ENCODE results near the gene GPR75. TPM values are rescaled to one million over a fixed set of nuclear protein-coding genes. Genes with fewer than 3 reads are reported as not detected.

The GPR75 gene
- total RNA-seq, 4 donors from 2014 or later, result 1.2 to 4.6 (median 2.8) TPM

DNA sequence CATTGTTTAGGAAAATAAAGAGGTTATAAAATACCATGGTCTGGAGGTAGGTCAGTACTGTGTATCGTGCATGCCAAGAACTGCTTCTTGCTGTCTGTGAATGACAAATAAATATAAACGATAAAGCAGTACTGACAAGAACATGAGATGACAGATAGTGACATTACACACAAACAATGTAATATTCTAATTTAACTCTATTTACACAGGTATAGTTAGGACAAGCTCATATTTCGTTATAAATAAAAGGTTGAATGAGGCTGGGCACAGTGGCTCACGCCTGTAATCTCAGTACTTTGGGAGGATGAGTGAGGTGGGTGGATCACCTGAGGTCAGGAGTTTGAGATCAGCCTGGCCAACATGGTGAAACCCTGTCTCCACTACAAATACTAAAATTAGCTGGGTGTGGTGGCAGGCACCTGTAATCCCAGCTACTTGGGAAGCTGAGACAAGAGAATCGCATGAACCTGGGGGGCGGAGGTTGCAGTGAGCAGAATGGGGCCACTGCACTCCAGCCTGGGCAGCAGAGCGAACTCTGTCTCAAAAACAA lies 14.7 kb upstream of the GPR75 start:
- TF ChIP-seq EP300 (IDR thresholded peaks at IDR 0.05), result no peak
- TF ChIP-seq, protein P1, sequence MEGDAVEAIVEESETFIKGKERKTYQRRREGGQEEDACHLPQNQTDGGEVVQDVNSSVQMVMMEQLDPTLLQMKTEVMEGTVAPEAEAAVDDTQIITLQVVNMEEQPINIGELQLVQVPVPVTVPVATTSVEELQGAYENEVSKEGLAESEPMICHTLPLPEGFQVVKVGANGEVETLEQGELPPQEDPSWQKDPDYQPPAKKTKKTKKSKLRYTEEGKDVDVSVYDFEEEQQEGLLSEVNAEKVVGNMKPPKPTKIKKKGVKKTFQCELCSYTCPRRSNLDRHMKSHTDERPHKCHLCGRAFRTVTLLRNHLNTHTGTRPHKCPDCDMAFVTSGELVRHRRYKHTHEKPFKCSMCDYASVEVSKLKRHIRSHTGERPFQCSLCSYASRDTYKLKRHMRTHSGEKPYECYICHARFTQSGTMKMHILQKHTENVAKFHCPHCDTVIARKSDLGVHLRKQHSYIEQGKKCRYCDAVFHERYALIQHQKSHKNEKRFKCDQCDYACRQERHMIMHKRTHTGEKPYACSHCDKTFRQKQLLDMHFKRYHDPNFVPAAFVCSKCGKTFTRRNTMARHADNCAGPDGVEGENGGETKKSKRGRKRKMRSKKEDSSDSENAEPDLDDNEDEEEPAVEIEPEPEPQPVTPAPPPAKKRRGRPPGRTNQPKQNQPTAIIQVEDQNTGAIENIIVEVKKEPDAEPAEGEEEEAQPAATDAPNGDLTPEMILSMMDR (IDR thresholded peaks at IDR 0.05), result no peak
- TF ChIP-seq POLR2AphosphoS5 (IDR thresholded peaks at IDR 0.05), result no peak
- no peak for TF ChIP-seq POLR2A (IDR thresholded peaks at IDR 0.05; ENCODE audit: low read depth)
- Histone ChIP-seq H3K36me3 (peaks cover 25 to 92% (median 59%) of the 10 kb centered on the region in 4 donors), H3K9me3 (no peaks in the 10 kb centered on the region), H3K27me3 (no peaks in the 10 kb centered on the region), H3K27ac (replicated peaks in 1 of 4) (no peak overlapping the region), H3K4me3 (no peak overlapping the region), H3K4me1 (no peaks in the 10 kb centered on the region)
- intact Hi-C loops (cut with DNase I), result no loop called here
- no peak for DNase-seq (ENCODE audit: extremely low spot score)
- WGBS, result 91% methylated on average over 7 of the region's 7 CpGs

GRCh38 chr2:53867773-53868172 lies 8.0 kb upstream of the GPR75 start:
- DNase-seq (ENCODE audit: extremely low spot score), result no peak
- intact Hi-C loops (cut with DNase I), result no loop called here
- TF ChIP-seq EP300 (IDR thresholded peaks at IDR 0.05), result no peak
- TF ChIP-seq, protein P1 (IDR thresholded peaks at IDR 0.05), result no peak
- no peak for TF ChIP-seq POLR2AphosphoS5 (IDR thresholded peaks at IDR 0.05)
- TF ChIP-seq POLR2A (IDR thresholded peaks at IDR 0.05; ENCODE audit: low read depth), result no peak
- no peak overlapping the region for H3K27ac ChIP-seq (replicated peaks in 1 of 4)
- no peaks in the 10 kb centered on the region for H3K9me3 ChIP-seq
- peaks cover 39 to 96% (median 64%) of the 10 kb centered on the region in 4 donors for H3K36me3 ChIP-seq
- H3K27me3 ChIP-seq, result no peaks in the 10 kb centered on the region
- H3K4me3 ChIP-seq, result no peak overlapping the region
- 97% methylated on average over 2 of the region's 2 CpGs for whole genome bisulfite sequencing
- H3K4me1 ChIP-seq, result no peaks in the 10 kb centered on the region

DNA sequence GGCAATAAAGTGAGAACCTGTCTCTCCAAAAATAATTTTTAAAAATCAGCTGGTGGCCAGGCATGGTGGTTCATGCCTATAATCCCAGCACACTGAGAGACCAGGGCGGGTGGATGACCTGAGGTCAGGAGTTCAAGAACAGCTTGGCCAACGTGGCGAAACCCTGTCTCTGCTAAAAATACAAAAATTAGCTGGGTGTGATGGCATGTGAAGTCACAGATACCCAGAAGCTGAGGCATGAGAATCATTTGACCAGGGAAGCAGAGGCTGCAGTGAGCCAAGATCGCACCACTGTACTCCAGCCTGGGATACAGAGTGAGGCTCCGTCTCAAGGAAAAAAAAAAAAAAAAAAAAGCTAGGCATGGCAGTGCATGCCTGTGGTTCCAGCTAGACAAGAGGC lies 7.4 kb upstream of the GPR75 start:
- no peak for TF ChIP-seq POLR2AphosphoS5 (IDR thresholded peaks at IDR 0.05)
- TF ChIP-seq, protein P1 (IDR thresholded peaks at IDR 0.05), result no peak
- no peak for TF ChIP-seq POLR2A (IDR thresholded peaks at IDR 0.05; ENCODE audit: low read depth)
- TF ChIP-seq EP300 (IDR thresholded peaks at IDR 0.05), result no peak
- no peak overlapping the region for H3K27ac ChIP-seq (replicated peaks in 1 of 4)
- DNase-seq (ENCODE audit: extremely low spot score), result no peak
- H3K36me3 ChIP-seq, result peaks cover 39 to 92% (median 59%) of the 10 kb centered on the region in 4 donors
- H3K4me3 ChIP-seq, result no peak overlapping the region
- no peaks in the 10 kb centered on the region for H3K27me3 ChIP-seq
- H3K4me1 ChIP-seq, result no peaks in the 10 kb centered on the region
- no peaks in the 10 kb centered on the region for H3K9me3 ChIP-seq
- 87% methylated on average over 5 of the region's 5 CpGs for WGBS
- intact Hi-C loops (cut with DNase I), result no loop called here

- peaks cover 36 to 80% (median 51%) of the 10 kb centered on the region in 4 donors for H3K36me3 ChIP-seq
- 81% methylated on average over 5 of the region's 5 CpGs for WGBS
- no peaks in the 10 kb centered on the region for H3K4me1 ChIP-seq
- DNase-seq (ENCODE audit: extremely low spot score), result no peak
- H3K27me3 ChIP-seq, result no peaks in the 10 kb centered on the region
- H3K4me3 ChIP-seq, result no peak overlapping the region
- H3K9me3 ChIP-seq, result no peaks in the 10 kb centered on the region
- TF ChIP-seq, protein P1 (IDR thresholded peaks at IDR 0.05), result no peak
- TF ChIP-seq POLR2A (IDR thresholded peaks at IDR 0.05; ENCODE audit: low read depth) (no peak), EP300 (IDR thresholded peaks at IDR 0.05) (no peak), POLR2AphosphoS5 (IDR thresholded peaks at IDR 0.05) (no peak)
- intact Hi-C loops (cut with DNase I), result no loop called here
- H3K27ac ChIP-seq (replicated peaks in 1 of 4), result no peak overlapping the region
Observed at GRCh38 chr2:53865962-53866361, 6.2 kb upstream of the GPR75 start.

GRCh38 chr2:53865264-53865663 lies 5.5 kb upstream of the GPR75 start:
- H3K4me3 ChIP-seq, result no peak overlapping the region
- intact Hi-C loops (cut with DNase I), result no loop called here
- H3K27ac ChIP-seq (replicated peaks in 1 of 4), result no peak overlapping the region
- H3K36me3 ChIP-seq, result peaks cover 30 to 73% (median 47%) of the 10 kb centered on the region in 4 donors
- DNase-seq (ENCODE audit: extremely low spot score), result no peak
- H3K4me1 ChIP-seq, result peaks cover 0 to 2% (median 1%) of the 10 kb centered on the region in 4 donors
- TF ChIP-seq EP300 (IDR thresholded peaks at IDR 0.05), result no peak
- TF ChIP-seq POLR2A (IDR thresholded peaks at IDR 0.05; ENCODE audit: low read depth), result no peak
- TF ChIP-seq, protein P1 (IDR thresholded peaks at IDR 0.05), result no peak
- TF ChIP-seq POLR2AphosphoS5 (IDR thresholded peaks at IDR 0.05), result no peak
- H3K9me3 ChIP-seq, result no peaks in the 10 kb centered on the region
- WGBS, result 93% methylated on average over 2 of the region's 2 CpGs
- no peaks in the 10 kb centered on the region for H3K27me3 ChIP-seq
